T-helper 9 cell (primary cell): ENCODE measurements around the gene LMO1.

Source experiments
- DNase-seq: peaks from one replicate; pipeline ENCODE4 v3.0.0-alpha.2; 2020

Gene LMO1

GRCh38 chr11:8203414-8203715, 60.3 kb downstream of the LMO1 start:
- DNase-seq, result no peak

GRCh38 chr11:8202516-8203413, 60.9 kb downstream of the LMO1 start:
- DNase-seq, result no peak

GRCh38 chr11:8201644-8202365, 61.9 kb downstream of the LMO1 start:
- DNase-seq, result no peak

DNA sequence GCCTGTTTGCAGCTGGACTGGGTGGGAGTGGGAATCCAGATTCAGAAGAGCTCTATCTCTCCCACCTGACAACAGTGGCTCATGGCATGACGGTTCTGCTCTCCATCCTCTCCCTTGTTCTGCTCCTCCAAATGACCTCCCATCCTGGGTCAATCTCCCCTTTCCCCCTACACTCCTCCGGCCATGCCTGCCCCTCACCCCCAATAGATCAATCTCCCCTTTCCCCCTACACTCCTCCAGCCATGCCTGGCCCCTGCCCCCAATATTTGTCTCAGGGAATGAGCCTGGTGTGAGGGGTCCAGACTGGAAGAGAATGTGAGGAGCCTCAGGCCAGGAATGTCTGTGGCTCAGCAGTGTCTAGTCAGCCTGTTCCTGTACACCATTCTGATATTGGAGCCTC, 64.0 kb downstream of the LMO1 start:
- DNase-seq, result no peak

DNA sequence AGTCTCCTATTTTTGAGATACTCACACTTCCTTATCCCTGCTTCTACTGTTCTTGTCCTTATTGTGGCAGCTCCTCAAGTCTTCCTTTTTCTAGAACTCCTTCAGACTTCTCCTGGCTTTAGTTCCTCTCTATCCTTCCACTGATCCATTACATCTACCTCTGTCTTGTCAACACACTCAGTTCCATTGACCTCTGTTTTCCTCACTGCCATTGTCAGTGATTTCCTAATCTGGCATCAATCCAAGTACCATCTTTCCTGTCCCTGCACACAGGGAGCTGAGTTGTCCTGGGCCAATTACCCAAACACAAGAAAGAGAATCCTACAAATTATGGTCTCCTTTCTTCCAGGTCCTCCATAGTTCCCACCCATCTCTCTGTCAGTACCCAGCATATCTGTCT, 66.9 kb downstream of the LMO1 start:
- DNase-seq, result no peak

GRCh38 chr11:8194956-8195355, 68.7 kb downstream of the LMO1 start:
- no peak for DNase-seq

- no peak for DNase-seq
Measured at GRCh38 chr11:8192896-8193209, 70.8 kb downstream of the LMO1 start.

GRCh38 chr11:8192016-8192895, 71.4 kb downstream of the LMO1 start:
- DNase-seq, result peak; percentile 21

DNA sequence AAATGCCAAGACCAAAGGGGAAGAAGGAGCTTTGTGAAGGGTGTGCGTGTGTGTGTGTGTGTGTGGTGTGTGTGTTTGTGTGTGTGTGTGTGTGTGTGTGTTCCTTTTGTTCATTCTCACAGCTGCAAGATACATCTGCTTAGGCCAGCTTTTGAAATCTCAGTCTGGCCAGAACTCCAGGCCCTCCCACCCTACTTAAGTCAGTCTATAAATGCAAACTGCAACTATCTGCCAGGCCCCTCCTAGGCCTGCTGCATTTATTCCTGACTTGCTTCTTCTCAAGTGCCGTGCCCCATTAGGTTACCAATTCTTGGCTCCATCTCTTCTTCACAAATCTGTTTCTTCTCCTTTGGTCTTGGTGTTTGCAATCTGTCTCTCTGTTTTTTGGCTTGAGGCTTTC, 73.2 kb downstream of the LMO1 start:
- no peak for DNase-seq

- no peak for DNase-seq
Measured at GRCh38 chr11:8186429-8186828, 77.2 kb downstream of the LMO1 start.

DNA sequence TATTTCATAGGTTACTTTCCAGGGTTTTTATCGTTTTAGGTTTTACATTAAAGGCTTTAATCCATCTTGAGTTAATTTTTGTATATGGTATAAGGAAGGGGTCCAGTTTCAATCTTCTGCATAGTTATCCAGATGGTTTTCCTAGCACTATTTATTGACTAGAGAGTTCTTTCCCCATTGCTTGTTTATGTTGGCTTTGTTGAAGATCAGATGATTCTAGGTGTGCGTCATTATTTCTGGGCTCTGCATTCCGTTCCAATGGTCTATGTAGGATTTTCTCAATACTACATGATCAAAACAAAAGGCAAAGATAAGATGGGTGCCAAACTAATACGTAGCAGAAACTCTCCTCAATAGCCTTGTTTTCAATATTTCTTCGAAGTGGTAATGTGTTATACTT, 80.6 kb downstream of the LMO1 start:
- DNase-seq, result no peak

DNA sequence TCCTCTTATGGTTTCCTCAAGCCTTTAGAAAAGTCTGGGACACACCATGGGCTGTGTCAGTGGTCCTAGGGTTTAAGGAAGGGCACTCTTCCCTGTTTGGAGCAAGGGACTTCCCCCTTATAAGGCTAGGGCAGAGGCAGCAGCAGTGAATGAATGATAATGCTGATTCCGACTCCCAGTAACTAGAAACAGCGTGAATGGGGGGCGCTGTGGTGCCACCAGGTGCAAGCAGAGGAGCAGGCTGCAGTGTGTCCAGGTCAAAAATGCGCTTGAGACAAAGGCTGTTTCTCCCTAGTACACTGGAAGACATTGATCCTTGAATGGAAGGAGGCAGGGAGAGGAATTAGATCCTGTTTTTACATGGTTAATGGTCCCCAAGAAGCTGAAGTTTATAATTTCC, 83.2 kb downstream of the LMO1 start:
- DNase-seq, result no peak

GRCh38 chr11:8178297-8178696, 85.4 kb downstream of the LMO1 start:
- no peak for DNase-seq

GRCh38 chr11:8177136-8177535, 86.5 kb downstream of the LMO1 start:
- no peak for DNase-seq
